HEK293 (cell line): ENCODE data around the gene JPH2.

Experiments
- BCL11A ChIP-seq: fragments of 450-650 bp; formaldehyde crosslinking; IDR thresholded peaks from 2 replicates; pipeline ENCODE4 v1.5.1; 2016; ENCODE audit warnings: low read depth, missing biosample characterization, missing genetic modification characterization
- CTCF ChIP-seq: fragments of 450-650 bp; formaldehyde crosslinking; IDR thresholded peaks from 2 replicates; pipeline ENCODE4 v1.5.1; 2016; ENCODE audit warnings: missing biosample characterization, missing genetic modification characterization
- ZNF433 ChIP-seq: fragments of 450-650 bp; formaldehyde crosslinking; IDR thresholded peaks from 2 replicates; pipeline ENCODE4 v1.5.1; 2016; ENCODE audit warnings: missing biosample characterization, missing genetic modification characterization, low read depth
- ZNF600 ChIP-seq: fragments of 450-650 bp; formaldehyde crosslinking; IDR thresholded peaks from 2 replicates; pipeline ENCODE4 v1.5.1; 2016; ENCODE audit warnings: missing biosample characterization, missing genetic modification characterization
- ZNF704 ChIP-seq: fragments of 450-650 bp; formaldehyde crosslinking; IDR thresholded peaks from 2 replicates; pipeline ENCODE4 v1.5.1; 2016; ENCODE audit warnings: missing biosample characterization, missing genetic modification characterization

GRCh38 chr20:44080646-44081267 lies 106.2 kb downstream of the JPH2 start:
- no peak for TF ChIP-seq ZNF433 (tag by site-specific recombination)
- no peak for TF ChIP-seq BCL11A (tag by site-specific recombination)
- TF ChIP-seq ZNF600 (tag by site-specific recombination): peak; percentile 57; the same call in 1 of the 2 replicates
- TF ChIP-seq ZNF704 (tag by site-specific recombination): no peak
- TF ChIP-seq CTCF (tag by site-specific recombination): peak; percentile 92
